Kidney glomerular epithelial cell (primary cell): ENCODE data around the gene DAND5.

ENCODE experiments used
- DNase-seq: peaks from one replicate; lab custom pipeline; 2025; lab: John Stamatoyannopoulos, UW

DAND5 gene

DNA sequence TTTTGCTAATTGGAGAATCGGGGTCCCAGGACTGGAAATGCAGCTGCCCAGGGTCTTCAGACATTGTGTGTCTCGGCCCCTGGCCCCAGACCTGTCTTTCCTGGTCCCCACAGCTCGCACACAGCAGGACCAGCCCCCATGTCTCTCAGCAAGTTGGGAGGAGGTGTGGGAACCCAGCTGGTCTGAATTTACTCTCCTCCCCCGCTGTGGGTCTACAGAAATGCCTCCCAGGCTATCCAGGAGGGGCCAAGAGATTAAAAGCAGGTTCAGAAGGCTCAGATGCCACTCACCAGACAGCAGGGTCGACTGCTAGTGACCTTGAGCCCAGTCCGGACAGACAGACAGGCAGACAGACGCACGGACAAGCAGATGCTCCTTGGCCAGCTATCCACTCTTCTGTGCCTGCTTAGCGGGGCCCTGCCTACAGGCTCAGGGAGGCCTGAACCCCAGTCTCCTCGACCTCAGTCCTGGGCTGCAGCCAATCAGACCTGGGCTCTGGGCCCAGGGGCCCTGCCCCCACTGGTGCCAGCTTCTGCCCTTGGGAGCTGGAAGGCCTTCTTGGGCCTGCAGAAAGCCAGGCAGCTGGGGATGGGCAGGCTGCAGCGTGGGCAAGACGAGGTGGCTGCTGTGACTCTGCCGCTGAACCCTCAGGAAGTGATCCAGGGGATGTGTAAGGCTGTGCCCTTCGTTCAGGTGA lies at the start of gene DAND5:
Gene DAND5, plus strand, starts transcription at position 285 of the 697 bp plus-strand sequence. Its CDS starts 85 bp downstream, at position 370.
- no peak for DNase-seq

DNA sequence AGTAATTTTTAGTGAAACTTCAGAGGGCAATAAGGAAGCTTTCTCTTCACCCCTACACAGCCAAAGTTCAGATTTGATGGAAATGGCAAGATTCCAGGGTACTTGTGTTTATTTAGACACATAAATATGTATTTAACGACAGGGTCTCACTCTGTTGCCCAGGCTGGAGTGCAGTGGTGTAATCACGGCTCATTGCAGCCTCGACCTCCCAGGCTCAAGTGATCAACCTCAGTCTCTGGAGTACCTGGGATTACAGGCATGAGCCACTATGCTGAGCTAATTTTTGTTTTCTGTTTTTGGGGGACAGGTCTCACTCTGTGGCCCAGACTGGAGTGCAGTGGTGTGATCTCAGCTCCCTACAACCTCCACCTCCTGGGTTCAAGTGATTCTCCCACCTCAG lies 48.3 kb upstream of the DAND5 start:
- no peak for DNase-seq

DNA sequence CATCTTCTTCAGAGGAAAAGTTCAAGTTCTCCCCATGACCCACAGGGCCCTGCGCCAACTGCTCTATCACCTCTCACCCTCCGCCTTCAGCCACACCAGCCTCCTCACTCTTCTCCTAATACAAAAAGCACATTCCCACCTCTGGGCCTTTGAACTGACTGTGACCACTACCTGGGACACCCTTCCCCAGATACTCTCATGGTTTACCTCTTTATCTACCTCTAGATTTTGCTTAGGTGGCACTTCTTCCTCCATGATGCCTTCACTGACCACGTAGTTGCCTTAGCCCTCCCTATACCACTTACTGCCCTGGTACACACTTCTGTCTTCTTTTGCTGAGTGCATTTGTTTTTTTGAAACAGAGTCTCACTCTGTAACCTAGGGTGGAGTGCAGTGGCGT lies 46.4 kb upstream of the DAND5 start:
- DNase-seq: no peak

DNA sequence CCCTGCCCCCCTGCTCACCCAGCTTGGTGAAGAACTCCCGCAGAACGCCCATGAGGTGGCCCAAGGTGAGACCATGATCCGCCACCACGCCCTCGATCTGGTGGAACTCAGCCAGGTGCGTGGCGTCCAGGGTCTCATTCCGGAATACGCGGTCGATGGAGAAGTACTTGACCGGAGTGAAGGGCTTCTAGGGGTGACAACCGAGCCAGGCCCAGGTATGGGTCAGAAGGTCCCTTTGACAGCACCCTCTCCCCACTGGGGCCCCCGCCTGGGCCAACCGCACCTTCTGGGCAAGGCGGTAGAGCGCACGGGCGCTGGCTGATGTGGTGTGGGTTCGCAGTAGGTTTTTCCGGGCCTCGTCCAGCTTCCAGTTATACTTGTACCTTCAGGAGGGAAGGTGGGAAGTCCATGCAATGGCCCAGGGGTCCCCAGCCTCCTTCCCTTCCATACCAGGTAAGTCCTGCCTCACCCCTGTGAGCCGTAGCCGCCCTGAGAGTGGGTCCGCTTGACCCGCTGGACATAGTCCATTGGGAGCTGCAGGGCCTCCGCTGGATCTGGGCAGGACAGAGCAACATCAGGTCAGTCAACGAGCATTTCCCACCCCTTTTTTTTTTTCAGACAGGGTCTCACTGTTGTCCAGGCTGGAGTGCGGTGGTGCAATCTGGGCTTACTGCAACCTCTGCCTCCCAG lies 44.6 kb upstream of the DAND5 start:
- DNase-seq: no peak

DNA sequence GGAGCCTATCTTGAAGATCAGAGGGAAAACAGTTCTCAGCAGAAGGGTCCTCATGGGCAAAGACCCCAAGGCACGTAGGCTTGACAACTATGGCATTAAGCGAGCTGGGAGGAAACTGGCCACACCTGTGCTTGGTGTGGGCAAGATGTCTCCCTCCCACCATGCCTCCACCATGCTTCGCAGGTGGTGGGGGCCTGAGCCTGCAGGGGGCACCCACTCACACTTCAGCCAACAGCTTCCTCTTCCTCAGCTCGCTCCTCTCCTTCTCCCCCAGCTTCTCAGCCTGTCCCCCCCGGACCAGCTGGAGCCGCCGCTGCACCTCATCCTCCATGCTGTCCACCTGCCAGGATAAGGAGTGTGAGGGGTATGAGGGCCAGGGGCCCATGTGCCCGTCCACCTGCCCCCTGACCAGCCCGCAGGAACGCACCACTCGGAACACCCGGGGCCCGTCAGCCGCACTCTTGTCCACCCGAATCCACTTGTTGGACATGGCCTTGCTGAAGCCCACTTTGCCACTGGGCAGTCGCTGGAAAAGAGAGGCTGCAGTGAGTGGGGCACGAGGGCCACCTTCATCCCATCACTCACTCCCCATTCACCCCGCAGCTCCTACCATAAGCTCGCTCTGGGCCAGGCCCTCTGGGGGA lies 39.3 kb upstream of the DAND5 start:
- DNase-seq: no peak

DNA sequence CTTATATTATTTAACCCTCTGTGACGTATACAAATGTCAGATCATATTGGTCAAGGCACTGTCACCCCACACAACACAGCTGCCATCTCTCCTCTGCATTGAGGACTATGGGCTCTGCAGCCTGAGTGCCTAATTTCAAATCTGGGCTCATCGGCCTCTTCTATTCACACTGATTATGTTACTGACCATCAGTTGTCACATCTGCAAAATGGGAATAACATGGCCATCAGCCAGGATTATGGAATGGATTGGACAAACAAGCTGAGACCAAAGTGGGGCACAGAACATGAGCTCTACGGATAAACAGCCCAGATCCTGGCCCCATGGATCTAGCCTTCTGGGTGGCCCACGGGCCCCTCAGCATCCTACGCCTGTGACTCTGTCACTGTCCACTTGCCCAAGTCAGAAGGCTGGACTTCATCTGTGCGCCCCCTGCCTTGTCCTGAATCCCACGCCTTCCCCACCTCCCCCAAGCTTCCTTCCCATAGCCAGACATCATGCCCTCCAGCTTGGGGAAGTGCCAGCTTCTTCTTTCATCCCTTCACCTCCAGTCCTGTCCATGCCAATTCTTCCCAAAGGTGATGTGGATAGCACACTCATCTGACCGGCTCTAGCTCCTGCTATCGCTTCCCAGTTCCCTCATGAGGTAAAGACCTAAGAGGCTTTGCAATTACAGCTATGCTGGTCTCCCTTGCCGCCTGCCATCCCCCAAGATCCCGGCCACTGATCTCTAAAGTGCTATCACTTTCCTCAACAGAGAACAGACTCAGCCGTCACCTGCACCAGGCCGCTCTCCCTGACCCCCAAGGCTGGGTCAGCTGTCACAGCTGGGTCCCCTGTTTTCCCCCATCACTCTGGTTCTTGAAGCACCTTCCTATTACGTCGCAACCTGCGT lies 36.7 kb upstream of the DAND5 start:
- no peak for DNase-seq

GRCh38 chr19:12933287-12934072 lies 35.9 kb upstream of the DAND5 start, which contains the start of gene FARSA:
TSS of gene FARSA (minus strand) at chr19:12933711. CDS start at chr19:12933696, 15 bp downstream.
- DNase-seq: peak; percentile 86

DNA sequence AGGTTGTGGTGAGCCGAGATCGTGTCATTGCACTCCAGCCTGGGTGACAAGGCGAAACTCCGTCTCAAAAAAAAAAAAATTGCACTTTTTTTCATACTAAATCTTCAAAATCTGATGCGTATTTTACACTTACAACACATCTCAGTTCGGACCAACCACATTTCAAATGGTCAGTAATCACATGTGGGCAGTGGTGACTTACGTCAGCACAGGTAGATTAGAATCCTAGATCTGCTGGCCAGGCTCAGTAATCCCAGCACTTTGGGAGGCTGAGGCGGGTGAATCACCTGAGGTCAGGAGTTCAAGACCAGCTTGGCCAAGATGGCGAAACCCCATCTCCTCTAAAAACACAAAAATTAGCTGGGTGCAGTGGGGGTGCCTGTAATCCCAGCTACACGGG lies 34.3 kb upstream of the DAND5 start:
- DNase-seq: no peak

GRCh38 chr19:12936582-12936981 lies 32.8 kb upstream of the DAND5 start:
- DNase-seq: no peak

GRCh38 chr19:12937093-12937926 lies 32.1 kb upstream of the DAND5 start:
- no peak for DNase-seq

DNA sequence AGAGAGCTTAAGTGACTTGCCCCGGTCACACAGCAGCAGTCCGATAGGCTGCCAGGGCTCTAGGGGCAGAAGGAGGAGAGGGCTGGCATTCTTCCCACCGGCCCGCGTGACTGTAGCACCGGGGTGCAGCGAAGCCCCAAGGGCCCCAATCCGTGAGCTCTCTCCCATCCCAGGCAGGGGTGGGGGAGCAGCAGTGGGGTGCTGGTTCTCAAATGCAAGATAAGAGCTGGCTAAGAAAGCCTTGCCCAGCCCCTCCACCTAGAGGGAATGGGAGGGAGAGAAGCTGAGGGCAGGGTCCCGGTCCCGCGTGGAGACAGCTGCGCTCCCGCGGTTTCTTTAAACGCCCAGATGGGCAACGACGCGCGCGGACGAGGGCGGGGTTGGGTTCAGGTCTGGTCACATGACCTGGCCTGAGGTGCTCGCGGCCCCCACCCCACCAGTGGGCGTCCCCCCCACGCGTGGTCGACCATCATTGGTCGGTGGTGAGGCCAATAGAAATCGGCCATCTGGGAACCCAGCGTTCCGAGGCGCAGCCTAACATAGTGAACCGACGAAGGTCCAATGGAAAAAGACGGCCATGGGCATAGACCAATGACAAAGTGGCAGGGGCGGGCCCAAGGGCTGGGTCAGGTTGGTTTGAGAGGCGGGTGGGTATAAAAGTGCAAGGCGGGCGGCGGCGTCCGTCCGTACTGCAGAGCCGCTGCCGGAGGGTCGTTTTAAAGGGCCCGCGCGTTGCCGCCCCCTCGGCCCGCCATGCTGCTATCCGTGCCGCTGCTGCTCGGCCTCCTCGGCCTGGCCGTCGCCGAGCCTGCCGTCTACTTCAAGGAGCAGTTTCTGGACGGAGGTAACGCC lies 31.2 kb upstream of the DAND5 start, which contains the start of gene CALR:
Gene CALR, plus strand, starts transcription at position 683 of the 852 bp plus-strand sequence. Its CDS starts 71 bp downstream, at position 754.
- DNase-seq: peak; percentile 96

GRCh38 chr19:12938779-12939601 lies 30.4 kb upstream of the DAND5 start:
- no peak for DNase-seq

GRCh38 chr19:12939975-12940423 lies 29.4 kb upstream of the DAND5 start:
- no peak for DNase-seq

DNA sequence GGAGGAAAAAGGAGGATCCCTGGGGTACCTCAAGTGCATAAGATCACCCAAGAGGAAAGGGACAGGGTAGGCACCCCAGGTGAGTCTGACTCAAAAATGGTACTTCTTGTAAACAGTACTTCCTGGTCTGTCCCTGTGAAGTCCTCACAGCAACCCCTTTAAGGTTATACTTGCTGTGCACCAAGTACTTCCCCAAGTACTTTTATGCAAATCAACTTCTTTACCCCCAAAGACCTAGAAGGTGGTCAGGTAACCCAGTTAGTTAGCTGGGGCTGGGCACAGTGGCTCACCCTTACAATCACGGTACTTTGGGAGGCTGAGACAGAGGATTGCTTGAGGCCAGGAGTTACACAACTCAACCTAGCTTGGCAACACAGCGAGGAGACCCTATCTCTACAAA lies 28.5 kb upstream of the DAND5 start:
- no peak for DNase-seq

DNA sequence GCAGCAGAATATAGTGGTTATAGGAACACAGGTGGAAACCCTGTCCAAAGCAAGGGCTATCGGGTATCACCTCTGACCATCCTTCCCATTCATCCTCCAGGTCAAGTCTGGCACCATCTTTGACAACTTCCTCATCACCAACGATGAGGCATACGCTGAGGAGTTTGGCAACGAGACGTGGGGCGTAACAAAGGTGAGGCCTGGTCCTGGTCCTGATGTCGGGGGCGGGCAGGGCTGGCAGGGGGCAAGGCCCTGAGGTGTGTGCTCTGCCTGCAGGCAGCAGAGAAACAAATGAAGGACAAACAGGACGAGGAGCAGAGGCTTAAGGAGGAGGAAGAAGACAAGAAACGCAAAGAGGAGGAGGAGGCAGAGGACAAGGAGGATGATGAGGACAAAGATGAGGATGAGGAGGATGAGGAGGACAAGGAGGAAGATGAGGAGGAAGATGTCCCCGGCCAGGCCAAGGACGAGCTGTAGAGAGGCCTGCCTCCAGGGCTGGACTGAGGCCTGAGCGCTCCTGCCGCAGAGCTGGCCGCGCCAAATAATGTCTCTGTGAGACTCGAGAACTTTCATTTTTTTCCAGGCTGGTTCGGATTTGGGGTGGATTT lies 25.8 kb upstream of the DAND5 start:
- DNase-seq: no peak

DNA sequence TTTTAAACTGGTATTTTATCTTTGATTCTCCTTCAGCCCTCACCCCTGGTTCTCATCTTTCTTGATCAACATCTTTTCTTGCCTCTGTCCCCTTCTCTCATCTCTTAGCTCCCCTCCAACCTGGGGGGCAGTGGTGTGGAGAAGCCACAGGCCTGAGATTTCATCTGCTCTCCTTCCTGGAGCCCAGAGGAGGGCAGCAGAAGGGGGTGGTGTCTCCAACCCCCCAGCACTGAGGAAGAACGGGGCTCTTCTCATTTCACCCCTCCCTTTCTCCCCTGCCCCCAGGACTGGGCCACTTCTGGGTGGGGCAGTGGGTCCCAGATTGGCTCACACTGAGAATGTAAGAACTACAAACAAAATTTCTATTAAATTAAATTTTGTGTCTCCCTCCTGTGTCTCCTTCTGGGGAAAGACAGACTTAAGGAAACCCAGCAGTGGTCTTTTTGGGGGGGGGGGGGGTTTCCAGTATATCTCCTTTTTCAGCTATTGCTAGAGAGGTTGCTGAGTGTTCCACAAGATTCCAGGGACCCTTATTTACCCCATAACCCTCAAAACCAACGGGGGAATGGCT lies 25.2 kb upstream of the DAND5 start:
- no peak for DNase-seq

- peak; percentile 92 for DNase-seq
These were observed 23.8 kb upstream of the DAND5 start, which contains the start of gene RAD23A for GRCh38 chr19:12945479-12946091. TSS of gene RAD23A (plus strand) at chr19:12945862. CDS start at chr19:12945949, 87 bp downstream.
